ENCODE results near the gene NTF4. TPM values are rescaled to one million over a fixed set of nuclear protein-coding genes. Genes with fewer than 3 reads are reported as not detected.

The NTF4 gene
- total RNA-seq, 4 donors from 2014 or later = not detected

- peaks cover 0 to 15% of the 10 kb centered on the region in 2 donors for H3K27me3 ChIP-seq
- TF ChIP-seq CTCF (IDR thresholded peaks at IDR 0.05) = no peak
- TF ChIP-seq POLR2A (IDR thresholded peaks at IDR 0.05) = no peak
- no peak for DNase-seq
- peaks cover 0 to 11% (median 5%) of the 10 kb centered on the region in 4 donors for H3K4me1 ChIP-seq
- no peak overlapping the region for H3K4me3 ChIP-seq
- H3K36me3 ChIP-seq = no peaks in the 10 kb centered on the region
- no peak overlapping the region for H3K27ac ChIP-seq
- no peaks in the 10 kb centered on the region for H3K9me3 ChIP-seq
Observed at GRCh38 chr19:49065905-49066512, 1.4 kb upstream of the NTF4 start.

- Histone ChIP-seq H3K4me1 (peaks cover 0 to 11% (median 5%) of the 10 kb centered on the region in 4 donors), H3K36me3 (no peaks in the 10 kb centered on the region), H3K27me3 (peaks cover 0 to 15% of the 10 kb centered on the region in 2 donors), H3K4me3 (no peak overlapping the region), H3K9me3 (no peaks in the 10 kb centered on the region), H3K27ac (no peak overlapping the region)
- TF ChIP-seq CTCF (IDR thresholded peaks at IDR 0.05) (no peak), POLR2A (IDR thresholded peaks at IDR 0.05) (no peak)
- no peak for DNase-seq
Observed at GRCh38 chr19:49064029-49064629, 489 bp downstream of the NTF4 start.

DNA sequence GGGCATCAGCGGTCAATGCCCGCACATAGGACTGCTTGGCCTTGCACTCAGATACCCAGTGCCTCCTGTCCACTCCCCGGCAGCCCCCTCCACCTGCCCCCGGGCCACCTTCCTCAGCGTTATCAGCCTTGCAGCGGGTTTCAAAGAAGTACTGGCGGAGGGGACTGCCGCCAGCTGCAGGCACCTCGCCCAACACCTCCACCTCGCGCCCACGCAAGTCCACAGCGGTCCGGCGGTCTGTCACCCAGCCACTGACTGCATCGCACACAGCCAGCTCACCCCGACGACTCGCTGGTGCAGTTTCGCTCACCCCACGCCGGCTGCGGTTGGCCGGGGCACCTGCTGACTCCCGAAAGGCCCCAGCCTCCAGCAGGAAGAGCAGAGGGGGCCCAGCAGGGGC lies 3.2 kb downstream of the NTF4 start:
- H3K9me3 ChIP-seq = no peaks in the 10 kb centered on the region
- no peaks in the 10 kb centered on the region for H3K36me3 ChIP-seq
- H3K27ac ChIP-seq = no peak overlapping the region
- H3K4me3 ChIP-seq = no peak overlapping the region
- TF ChIP-seq POLR2A (IDR thresholded peaks at IDR 0.05) = no peak
- no peak for TF ChIP-seq CTCF (IDR thresholded peaks at IDR 0.05)
- peaks cover 0 to 26% (median 11%) of the 10 kb centered on the region in 4 donors for H3K4me1 ChIP-seq
- no peak for DNase-seq
- peaks cover 0 to 9% of the 10 kb centered on the region in 2 donors for H3K27me3 ChIP-seq

GRCh38 chr19:49061000-49061399 lies 3.6 kb downstream of the NTF4 start:
- H3K27me3 ChIP-seq = peaks cover 0 to 9% of the 10 kb centered on the region in 2 donors
- DNase-seq = no peak

GRCh38 chr19:49059053-49059452 lies 5.6 kb downstream of the NTF4 start:
- H3K9me3 ChIP-seq = no peaks in the 10 kb centered on the region
- DNase-seq = no peak
- peaks cover 0 to 19% (median 10%) of the 10 kb centered on the region in 4 donors for H3K4me1 ChIP-seq
- H3K4me3 ChIP-seq = no peak overlapping the region
- TF ChIP-seq POLR2A (IDR thresholded peaks at IDR 0.05) (no peak), CTCF (IDR thresholded peaks at IDR 0.05) (no peak)
- no peaks in the 10 kb centered on the region for H3K27me3 ChIP-seq
- no peaks in the 10 kb centered on the region for H3K36me3 ChIP-seq
- H3K27ac ChIP-seq = no peak overlapping the region

More at GRCh38 chr19:49061000-49061399, 3.6 kb downstream of the NTF4 start:
- peaks cover 0 to 30% (median 13%) of the 10 kb centered on the region in 4 donors for H3K4me1 ChIP-seq
- no peak for TF ChIP-seq POLR2A (IDR thresholded peaks at IDR 0.05)
- no peak overlapping the region for H3K4me3 ChIP-seq
- H3K27ac ChIP-seq = no peak overlapping the region
- H3K36me3 ChIP-seq = no peaks in the 10 kb centered on the region
- H3K9me3 ChIP-seq = no peaks in the 10 kb centered on the region

DNA sequence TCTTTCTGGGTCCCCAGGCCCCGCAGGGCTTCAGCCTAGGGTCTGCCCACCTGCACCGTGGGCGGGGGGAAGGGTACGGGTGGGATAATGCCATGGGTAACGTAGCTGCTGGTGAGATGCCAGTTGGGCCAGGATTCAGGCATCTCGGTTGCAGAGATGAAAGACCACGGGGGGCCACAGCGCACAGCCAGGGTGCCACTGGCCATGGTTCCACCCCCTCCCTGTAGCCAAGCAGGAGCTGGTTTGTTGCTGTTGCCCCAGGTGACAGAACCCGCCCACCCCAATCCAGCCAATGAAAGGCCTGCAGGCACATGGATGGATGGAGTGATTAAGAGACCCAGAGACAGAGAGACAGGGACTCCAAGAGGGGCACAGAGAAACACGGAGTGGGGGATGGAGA lies 6.1 kb downstream of the NTF4 start:
- Histone ChIP-seq H3K27me3 (no peaks in the 10 kb centered on the region), H3K4me3 (no peak overlapping the region), H3K9me3 (no peaks in the 10 kb centered on the region), H3K36me3 (no peaks in the 10 kb centered on the region), H3K4me1 (peaks cover 0 to 19% (median 10%) of the 10 kb centered on the region in 4 donors), H3K27ac (no peak overlapping the region)
- DNase-seq = no peak
- no peak for TF ChIP-seq POLR2A (IDR thresholded peaks at IDR 0.05)
- TF ChIP-seq CTCF (IDR thresholded peaks at IDR 0.05) = no peak

Measured in Peyer's patch (tissue), 4 donors.